ENCODE data around the gene PER3. TPM values are rescaled to one million over a fixed set of nuclear protein-coding genes. Genes with fewer than 3 reads are reported as not detected.

The PER3 gene
- polyA plus RNA-seq, 1 donor (not counting 4 experiments of a cell fraction or from before 2014, with no cell fraction given): 7.0 TPM

DNA sequence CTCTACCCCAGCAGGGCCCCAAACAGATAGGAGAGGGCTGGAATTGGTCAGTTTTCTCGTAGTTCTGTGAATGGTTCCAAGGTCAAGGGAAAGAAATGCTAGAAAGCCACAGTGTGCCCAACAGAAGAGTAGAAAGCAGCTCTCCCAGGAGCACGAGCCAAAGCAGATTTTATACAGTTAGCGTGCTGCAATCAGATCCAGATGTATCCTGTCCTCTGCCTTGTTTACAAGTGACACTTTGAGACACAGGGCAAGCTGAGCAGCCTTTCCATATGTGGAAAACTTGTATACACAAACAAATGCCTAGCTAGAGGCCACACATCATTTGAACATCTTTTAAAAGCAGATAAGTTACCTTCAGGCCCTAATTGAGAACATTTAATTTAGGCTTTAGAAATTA, 6.5 kb upstream of the PER3 start:
- Histone ChIP-seq H3K4me1 (ENCODE audit: control insufficient read depth, extremely low read depth, insufficient read depth, low read length) (peaks cover 13% of the 10 kb centered on the region), H3K27me3 (ENCODE audit: control insufficient read depth, extremely low read depth, insufficient read depth, low read length) (no peaks in the 10 kb centered on the region), H3K9me1 (ENCODE audit: control insufficient read depth, extremely low read depth, insufficient read depth, low read length) (peaks cover 2% of the 10 kb centered on the region), H2AFZ (ENCODE audit: control insufficient read depth, low read length) (no peak overlapping the region), H3K36me3 (ENCODE audit: control insufficient read depth in 2 of 2, extremely low read depth in 1 of 2, insufficient read depth in 2 of 2, low read length in 2 of 2) (peaks cover 16 to 20% of the 10 kb centered on the region in 2 experiments), H3K9me3 (ENCODE audit: control insufficient read depth, low read depth, low read length) (no peaks in the 10 kb centered on the region), H3K4me2 (ENCODE audit: control insufficient read depth, extremely low read depth, insufficient read depth, low read depth, low read length) (no peak overlapping the region), H3K79me2 (ENCODE audit: control insufficient read depth, insufficient read depth, low read length) (peaks cover 29% of the 10 kb centered on the region), H4K20me1 (ENCODE audit: control insufficient read depth, extremely low read depth, insufficient read depth, low read length) (no peaks in the 10 kb centered on the region), H3K4me3 (ENCODE audit: control insufficient read depth in 2 of 3, extremely low read depth in 1 of 3, insufficient read depth in 2 of 3, low read depth in 1 of 3, low read length in 3 of 3) (no peak overlapping the region), H3K9ac (ENCODE audit: control insufficient read depth, extremely low read depth, insufficient read depth, low read length) (no peak overlapping the region), H3K27ac (ENCODE audit: control insufficient read depth, insufficient read depth, low read length) (no peak overlapping the region)
- DNase-seq (ENCODE audit: low read depth, low spot score) (no peak), FAIRE-seq (no peak)
- dilution Hi-C loops (cut with MboI; ENCODE audit: extremely low pct_ligation_motif_present, low sequenced_read_pairs): no loop called here
- no peak for TF ChIP-seq EZH2 (IDR thresholded peaks at IDR 0.05; ENCODE audit: low read length)
- TF ChIP-seq, protein P1, sequence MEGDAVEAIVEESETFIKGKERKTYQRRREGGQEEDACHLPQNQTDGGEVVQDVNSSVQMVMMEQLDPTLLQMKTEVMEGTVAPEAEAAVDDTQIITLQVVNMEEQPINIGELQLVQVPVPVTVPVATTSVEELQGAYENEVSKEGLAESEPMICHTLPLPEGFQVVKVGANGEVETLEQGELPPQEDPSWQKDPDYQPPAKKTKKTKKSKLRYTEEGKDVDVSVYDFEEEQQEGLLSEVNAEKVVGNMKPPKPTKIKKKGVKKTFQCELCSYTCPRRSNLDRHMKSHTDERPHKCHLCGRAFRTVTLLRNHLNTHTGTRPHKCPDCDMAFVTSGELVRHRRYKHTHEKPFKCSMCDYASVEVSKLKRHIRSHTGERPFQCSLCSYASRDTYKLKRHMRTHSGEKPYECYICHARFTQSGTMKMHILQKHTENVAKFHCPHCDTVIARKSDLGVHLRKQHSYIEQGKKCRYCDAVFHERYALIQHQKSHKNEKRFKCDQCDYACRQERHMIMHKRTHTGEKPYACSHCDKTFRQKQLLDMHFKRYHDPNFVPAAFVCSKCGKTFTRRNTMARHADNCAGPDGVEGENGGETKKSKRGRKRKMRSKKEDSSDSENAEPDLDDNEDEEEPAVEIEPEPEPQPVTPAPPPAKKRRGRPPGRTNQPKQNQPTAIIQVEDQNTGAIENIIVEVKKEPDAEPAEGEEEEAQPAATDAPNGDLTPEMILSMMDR (optimal IDR thresholded peaks at IDR 0.05 in 1 of 3, IDR thresholded peaks at IDR 0.05 in 1 of 3, conservative IDR thresholded peaks at IDR 0.05 in 1 of 3; ENCODE audit: extremely low read depth in 1 of 3, insufficient read depth in 2 of 3, low read length in 3 of 3): no peak

DNA sequence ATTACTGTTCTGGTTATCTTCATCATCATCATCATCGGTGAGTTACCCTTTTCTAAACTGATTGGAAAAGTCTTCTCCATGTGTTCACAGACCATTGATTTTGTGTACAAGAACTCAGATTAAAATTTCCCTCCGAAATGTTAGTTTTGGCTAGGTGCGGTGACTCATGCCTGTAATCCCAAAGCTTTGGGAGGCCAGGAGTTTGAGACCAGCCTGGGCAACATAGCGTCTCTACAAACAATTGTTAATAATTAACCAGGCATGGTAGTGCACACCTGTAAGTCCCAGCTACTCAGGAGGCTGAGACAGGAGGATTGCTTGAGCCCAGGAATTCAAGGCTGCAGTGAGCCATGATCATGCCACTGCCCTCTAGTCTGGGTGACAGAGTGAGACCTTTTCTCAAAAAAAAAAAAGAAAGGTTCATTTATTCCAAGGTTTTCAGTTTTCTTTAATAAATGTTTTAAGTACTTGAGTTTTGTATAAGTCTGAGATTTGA, 5.9 kb upstream of the PER3 start:
- H3K4me3 ChIP-seq (ENCODE audit: control insufficient read depth in 2 of 3, extremely low read depth in 1 of 3, insufficient read depth in 2 of 3, low read depth in 1 of 3, low read length in 3 of 3): no peak overlapping the region
- H3K79me2 ChIP-seq (ENCODE audit: control insufficient read depth, insufficient read depth, low read length): peaks cover 23% of the 10 kb centered on the region
- DNase-seq (ENCODE audit: low read depth, low spot score) (no peak), FAIRE-seq (no peak)
- dilution Hi-C loops (cut with MboI; ENCODE audit: extremely low pct_ligation_motif_present, low sequenced_read_pairs): no loop called here
- TF ChIP-seq, protein P1 (optimal IDR thresholded peaks at IDR 0.05 in 1 of 3, IDR thresholded peaks at IDR 0.05 in 1 of 3, conservative IDR thresholded peaks at IDR 0.05 in 1 of 3; ENCODE audit: extremely low read depth in 1 of 3, insufficient read depth in 2 of 3, low read length in 3 of 3): no peak
- TF ChIP-seq EZH2 (IDR thresholded peaks at IDR 0.05; ENCODE audit: low read length): no peak
- H3K27ac ChIP-seq (ENCODE audit: control insufficient read depth, insufficient read depth, low read length): no peak overlapping the region
- H3K4me1 ChIP-seq (ENCODE audit: control insufficient read depth, extremely low read depth, insufficient read depth, low read length): peaks cover 11% of the 10 kb centered on the region
- H3K9me1 ChIP-seq (ENCODE audit: control insufficient read depth, extremely low read depth, insufficient read depth, low read length): no peaks in the 10 kb centered on the region
- H2AFZ ChIP-seq (ENCODE audit: control insufficient read depth, low read length): no peak overlapping the region
- H3K9ac ChIP-seq (ENCODE audit: control insufficient read depth, extremely low read depth, insufficient read depth, low read length): no peak overlapping the region
- H3K9me3 ChIP-seq (ENCODE audit: control insufficient read depth, low read depth, low read length): no peaks in the 10 kb centered on the region
- no peak overlapping the region for H3K4me2 ChIP-seq (ENCODE audit: control insufficient read depth, extremely low read depth, insufficient read depth, low read depth, low read length)
- no peaks in the 10 kb centered on the region for H3K27me3 ChIP-seq (ENCODE audit: control insufficient read depth, extremely low read depth, insufficient read depth, low read length)
- H3K36me3 ChIP-seq (ENCODE audit: control insufficient read depth in 2 of 2, extremely low read depth in 1 of 2, insufficient read depth in 2 of 2, low read length in 2 of 2): peaks cover 15 to 16% of the 10 kb centered on the region in 2 experiments
- H4K20me1 ChIP-seq (ENCODE audit: control insufficient read depth, extremely low read depth, insufficient read depth, low read length): no peaks in the 10 kb centered on the region
